Nephron (organoid): Measurements from ENCODE around the gene SEMA3A.
A peak's percentile ranks its signal among the peaks of the same experiment; 100 is the strongest.

ENCODE experiments used
- H3K27ac Mint-ChIP-seq, 3 experiments: 2 replicates each; pipeline ENCODE4 v1.8.0; 2020; ENCODE audit warnings: mixed read lengths in 3 of 3, mild to moderate bottlenecking in 2 of 3, moderate library complexity in 1 of 3
- H3K27me3 Mint-ChIP-seq: 2 replicates; pipeline ENCODE4 v1.8.0; 2021; ENCODE audit warnings: low read depth, mild to moderate bottlenecking, moderate library complexity, mixed read lengths
- H3K36me3 Mint-ChIP-seq: 2 replicates; pipeline ENCODE4 v1.8.0; 2020; ENCODE audit warnings: low read depth, mixed read lengths
- H3K4me1 Mint-ChIP-seq: 2 replicates; pipeline ENCODE4 v1.8.0; 2020; ENCODE audit warnings: mixed read lengths
- H3K4me3 Mint-ChIP-seq, 3 experiments: 2 replicates each; pipeline ENCODE4 v1.8.0; 2020; ENCODE audit warnings: mild to moderate bottlenecking in 3 of 3, mixed read lengths in 3 of 3, moderate library complexity in 2 of 3
- H3K9me3 Mint-ChIP-seq: 2 replicates; pipeline ENCODE4 v1.8.0; 2020; ENCODE audit warnings: mixed read lengths
- TF ChIP-seq, protein P1 (sequence below), 3 experiments: fragments of 200-600 bp; sonication (generic); IDR thresholded peaks; one replicate each; pipeline ENCODE4 v1.5.0; 2021; ENCODE audit warnings: antibody characterized with exemption in 3 of 3; ENCODE audit not compliant: unreplicated experiment in 3 of 3

Gene SEMA3A

DNA sequence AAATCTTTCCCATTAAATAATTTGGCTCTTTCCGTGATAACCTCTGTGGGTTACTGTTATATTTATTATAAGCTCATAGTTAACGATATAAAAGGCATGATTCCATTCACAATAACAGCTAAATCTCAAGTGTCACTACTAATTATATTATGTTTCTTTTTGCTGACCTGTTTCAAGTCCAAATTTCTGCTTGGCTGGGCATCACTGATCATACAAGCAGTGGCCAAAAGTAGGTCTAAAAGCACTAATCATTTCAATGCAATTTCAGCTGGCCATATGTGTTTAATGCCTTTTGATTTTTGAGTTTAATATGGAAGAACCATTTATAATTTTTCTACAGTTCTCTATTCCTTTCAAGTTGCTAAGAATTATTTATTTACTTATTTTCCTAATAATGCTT lies 110.7 kb downstream of the SEMA3A start:
- Mint-ChIP-seq H3K36me3 (no peaks in the 10 kb centered on the region), H3K4me1 (peaks cover 25% of the 10 kb centered on the region), H3K9me3 (no peaks in the 10 kb centered on the region), H3K27me3 (no peaks in the 10 kb centered on the region), H3K27ac (no peak overlapping the region), H3K4me3 (no peak overlapping the region)
- TF ChIP-seq, protein P1, sequence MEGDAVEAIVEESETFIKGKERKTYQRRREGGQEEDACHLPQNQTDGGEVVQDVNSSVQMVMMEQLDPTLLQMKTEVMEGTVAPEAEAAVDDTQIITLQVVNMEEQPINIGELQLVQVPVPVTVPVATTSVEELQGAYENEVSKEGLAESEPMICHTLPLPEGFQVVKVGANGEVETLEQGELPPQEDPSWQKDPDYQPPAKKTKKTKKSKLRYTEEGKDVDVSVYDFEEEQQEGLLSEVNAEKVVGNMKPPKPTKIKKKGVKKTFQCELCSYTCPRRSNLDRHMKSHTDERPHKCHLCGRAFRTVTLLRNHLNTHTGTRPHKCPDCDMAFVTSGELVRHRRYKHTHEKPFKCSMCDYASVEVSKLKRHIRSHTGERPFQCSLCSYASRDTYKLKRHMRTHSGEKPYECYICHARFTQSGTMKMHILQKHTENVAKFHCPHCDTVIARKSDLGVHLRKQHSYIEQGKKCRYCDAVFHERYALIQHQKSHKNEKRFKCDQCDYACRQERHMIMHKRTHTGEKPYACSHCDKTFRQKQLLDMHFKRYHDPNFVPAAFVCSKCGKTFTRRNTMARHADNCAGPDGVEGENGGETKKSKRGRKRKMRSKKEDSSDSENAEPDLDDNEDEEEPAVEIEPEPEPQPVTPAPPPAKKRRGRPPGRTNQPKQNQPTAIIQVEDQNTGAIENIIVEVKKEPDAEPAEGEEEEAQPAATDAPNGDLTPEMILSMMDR (IDR thresholded peaks at IDR 0.05; ENCODE audit: unreplicated experiment in 3 of 3): no peak

DNA sequence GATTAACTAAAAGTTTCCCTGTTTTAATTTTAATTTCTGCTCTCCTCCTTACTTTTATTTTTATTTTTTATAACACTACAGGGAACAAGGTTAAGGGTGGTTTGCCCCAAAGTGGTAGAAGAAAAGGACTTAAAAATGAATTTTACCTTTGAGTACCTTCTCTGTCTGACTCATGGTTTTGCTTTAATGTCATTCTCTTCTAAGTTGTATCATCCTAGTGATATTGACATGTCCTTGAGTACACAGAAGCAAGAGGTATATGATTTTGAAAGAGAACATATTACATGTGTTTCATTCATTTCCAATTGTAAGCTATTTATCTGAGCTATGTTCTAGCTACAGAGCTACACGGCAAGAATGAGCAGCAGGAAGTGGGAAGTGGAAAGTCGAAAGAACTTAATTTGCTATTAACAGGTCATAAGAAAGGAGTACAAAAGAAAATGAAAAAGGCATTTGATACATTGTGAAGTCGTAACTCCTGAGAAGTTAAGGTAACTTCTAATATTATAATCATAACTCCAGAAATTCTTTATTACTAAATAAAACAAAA lies 112.5 kb downstream of the SEMA3A start:
- TF ChIP-seq, protein P1 (IDR thresholded peaks at IDR 0.05; ENCODE audit: unreplicated experiment in 3 of 3): no peak
- H3K9me3 Mint-ChIP-seq: no peaks in the 10 kb centered on the region
- H3K4me3 Mint-ChIP-seq: no peak overlapping the region
- H3K4me1 Mint-ChIP-seq: peaks cover 13% of the 10 kb centered on the region
- no peaks in the 10 kb centered on the region for H3K36me3 Mint-ChIP-seq
- H3K27me3 Mint-ChIP-seq: no peaks in the 10 kb centered on the region
- H3K27ac Mint-ChIP-seq: peak overlapping the region in 1 of 3 experiments; percentile 59

DNA sequence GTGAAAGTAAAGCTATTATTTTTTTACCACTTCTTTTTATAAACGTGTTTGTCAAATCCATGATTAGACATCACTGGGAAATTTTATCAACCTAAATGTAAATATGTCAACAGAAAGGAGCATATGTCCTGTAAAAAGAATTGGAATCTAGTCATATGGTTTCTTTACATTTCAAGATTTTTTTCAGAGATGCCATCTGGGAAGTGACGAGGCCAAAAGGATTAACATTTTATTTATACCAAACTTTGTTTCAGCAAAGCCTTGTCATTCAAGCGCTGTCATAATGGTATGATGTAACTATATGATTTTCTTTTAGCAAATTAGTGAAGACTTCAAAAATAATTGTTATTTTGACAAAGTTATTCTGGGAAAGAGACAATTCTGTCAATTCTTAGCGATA lies 117.3 kb downstream of the SEMA3A start:
- no peaks in the 10 kb centered on the region for H3K9me3 Mint-ChIP-seq
- no peaks in the 10 kb centered on the region for H3K36me3 Mint-ChIP-seq

DNA sequence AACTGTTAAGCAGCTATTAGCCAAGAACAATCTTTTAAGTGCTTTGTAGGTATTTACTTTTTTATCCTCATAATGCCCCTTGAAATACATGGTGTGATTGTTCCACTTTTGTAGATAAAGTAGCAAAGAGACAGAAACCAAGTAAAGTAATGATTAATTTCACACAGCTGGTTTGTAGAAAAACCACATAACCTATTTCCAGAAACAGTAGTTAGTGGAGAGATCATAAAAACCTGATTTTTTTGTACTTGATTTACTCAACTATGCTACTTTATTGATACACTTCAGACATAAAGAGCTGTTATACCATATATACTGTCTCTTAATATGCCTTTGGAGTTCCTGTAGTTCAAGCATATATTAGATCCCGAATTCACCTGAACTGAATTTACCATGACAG lies 118.4 kb downstream of the SEMA3A start:
- Mint-ChIP-seq H3K4me1 (peaks cover 14% of the 10 kb centered on the region), H3K9me3 (no peaks in the 10 kb centered on the region), H3K36me3 (no peaks in the 10 kb centered on the region), H3K27ac (no peak overlapping the region), H3K4me3 (no peak overlapping the region), H3K27me3 (no peaks in the 10 kb centered on the region)
- TF ChIP-seq, protein P1 (IDR thresholded peaks at IDR 0.05; ENCODE audit: unreplicated experiment in 3 of 3): no peak

More for the DNA sequence above, 117.3 kb downstream of the SEMA3A start:
- Mint-ChIP-seq H3K4me3 (no peak overlapping the region), H3K4me1 (peaks cover 14% of the 10 kb centered on the region), H3K27me3 (no peaks in the 10 kb centered on the region), H3K27ac (no peak overlapping the region)
- TF ChIP-seq, protein P1 (IDR thresholded peaks at IDR 0.05; ENCODE audit: unreplicated experiment in 3 of 3): no peak

DNA sequence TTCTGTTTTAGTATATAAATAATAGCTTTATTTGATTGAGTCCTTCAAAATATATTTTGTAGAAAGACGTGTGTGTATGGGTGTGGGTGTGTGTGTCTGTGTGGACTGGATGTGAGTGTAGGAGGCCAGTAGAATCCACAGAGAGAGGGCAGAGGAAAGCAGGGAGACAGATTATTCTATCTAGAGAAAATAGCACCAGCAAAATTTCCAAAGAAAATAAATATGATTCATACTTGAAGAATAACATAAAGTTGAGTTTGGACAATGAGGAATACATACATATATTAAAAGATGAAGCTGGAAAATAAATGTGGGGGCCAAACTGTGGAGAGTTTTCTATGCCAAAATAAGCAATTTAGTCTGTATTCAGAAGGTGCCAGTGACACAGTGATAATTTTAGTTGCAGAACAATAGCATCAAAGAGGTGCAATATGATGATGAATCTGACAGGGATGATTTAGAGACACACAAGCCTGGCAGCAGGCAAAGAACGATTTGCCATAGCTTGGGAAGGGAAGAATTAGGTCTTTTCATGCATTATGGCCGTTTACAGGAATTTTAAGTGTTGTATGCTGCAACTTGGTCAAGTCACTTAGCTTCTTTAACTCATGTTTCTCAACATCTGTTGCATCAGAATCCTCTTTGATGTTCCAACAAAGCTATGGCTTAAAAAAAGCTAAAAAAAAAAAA lies 121.3 kb downstream of the SEMA3A start:
- Mint-ChIP-seq H3K27me3 (no peaks in the 10 kb centered on the region), H3K4me3 (no peak overlapping the region), H3K9me3 (peaks cover 3% of the 10 kb centered on the region), H3K4me1 (peaks cover 24% of the 10 kb centered on the region), H3K27ac (peak overlapping the region; percentile 60 to 79 (median 74)), H3K36me3 (peaks cover 6% of the 10 kb centered on the region)
- TF ChIP-seq, protein P1 (IDR thresholded peaks at IDR 0.05; ENCODE audit: unreplicated experiment in 3 of 3): no peak

DNA sequence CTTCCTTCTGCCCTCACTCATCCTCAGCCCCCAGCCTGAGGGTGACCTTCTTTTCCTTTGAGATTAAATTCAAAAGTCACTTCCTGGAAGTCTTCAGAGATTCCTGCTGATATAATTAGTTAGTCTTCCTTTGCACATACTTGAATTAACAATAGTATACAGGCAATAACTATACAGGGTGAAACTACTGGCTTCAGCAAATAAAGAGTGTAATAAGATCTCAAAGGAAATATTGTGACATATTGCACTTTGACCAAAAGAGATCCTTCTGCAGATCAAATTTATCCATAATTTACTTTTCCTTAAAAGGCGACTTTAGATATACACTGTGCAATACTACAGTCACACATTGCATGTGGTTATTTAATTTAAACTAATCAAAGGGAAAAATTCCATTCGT lies 123.8 kb downstream of the SEMA3A start:
- TF ChIP-seq, protein P1 (IDR thresholded peaks at IDR 0.05; ENCODE audit: unreplicated experiment in 3 of 3): no peak
- peaks cover 24% of the 10 kb centered on the region for H3K4me1 Mint-ChIP-seq
- H3K27me3 Mint-ChIP-seq: no peaks in the 10 kb centered on the region
- peaks cover 3% of the 10 kb centered on the region for H3K9me3 Mint-ChIP-seq
- H3K4me3 Mint-ChIP-seq: no peak overlapping the region
- H3K36me3 Mint-ChIP-seq: peaks cover 6% of the 10 kb centered on the region
- peak overlapping the region in 2 of 3 experiments; percentile 16 to 17 for H3K27ac Mint-ChIP-seq
